Activated effector memory CD4-positive, alpha-beta T cell treated with anti-CD3 and anti-CD28 coated beads, Interleukin-2, amount 50 U/mL, for 16 hours (primary cell): Measurements from ENCODE around the gene LTO1.

ENCODE experiments used
- DNase-seq: peaks from one replicate; pipeline ENCODE4 v3.0.0-alpha.2; 2020

Gene LTO1

GRCh38 chr11:69656536-69657455, 18.4 kb downstream of the LTO1 start:
- DNase-seq: peak; percentile 47

- DNase-seq: peak; percentile 55
Observed at GRCh38 chr11:69655479-69656428, 19.4 kb downstream of the LTO1 start.

GRCh38 chr11:69654660-69655478, 20.3 kb downstream of the LTO1 start:
- peak; percentile 60 for DNase-seq

- DNase-seq: no peak
Observed at GRCh38 chr11:69654001-69654659, 21.0 kb downstream of the LTO1 start.

- no peak for DNase-seq
Observed at GRCh38 chr11:69653406-69653960, 21.7 kb downstream of the LTO1 start.

- no peak for DNase-seq
Observed at GRCh38 chr11:69652999-69653398, 22.2 kb downstream of the LTO1 start.

GRCh38 chr11:69651834-69652620, 23.1 kb downstream of the LTO1 start:
- DNase-seq: no peak

GRCh38 chr11:69650832-69651344, 24.3 kb downstream of the LTO1 start:
- DNase-seq: no peak

- DNase-seq: no peak
Observed at GRCh38 chr11:69650081-69650831, 24.9 kb downstream of the LTO1 start.

- DNase-seq: no peak
Observed at GRCh38 chr11:69649576-69649900, 25.6 kb downstream of the LTO1 start.

GRCh38 chr11:69648679-69649575, 26.2 kb downstream of the LTO1 start:
- DNase-seq: no peak

- no peak for DNase-seq
Observed at GRCh38 chr11:69647761-69648497, 27.2 kb downstream of the LTO1 start.

GRCh38 chr11:69647390-69647748, 27.8 kb downstream of the LTO1 start:
- DNase-seq: no peak

GRCh38 chr11:69646493-69647389, 28.4 kb downstream of the LTO1 start:
- no peak for DNase-seq

GRCh38 chr11:69645801-69646492, 29.2 kb downstream of the LTO1 start:
- no peak for DNase-seq

- no peak for DNase-seq
Observed at GRCh38 chr11:69644962-69645675, 30.0 kb downstream of the LTO1 start.
